ENCODE results near the gene FOXP4.

GRCh38 chr6:41546475-41546865 is 289 bp downstream of the FOXP4 start:
- TF ChIP-seq CTCF (IDR thresholded peaks at IDR 0.05) (no peak), POLR2A (IDR thresholded peaks at IDR 0.05) (peak; percentile 6 to 76)

Measured in thyroid gland (tissue), 4 donors.